Measurements from ENCODE around the gene HK2.

DNA sequence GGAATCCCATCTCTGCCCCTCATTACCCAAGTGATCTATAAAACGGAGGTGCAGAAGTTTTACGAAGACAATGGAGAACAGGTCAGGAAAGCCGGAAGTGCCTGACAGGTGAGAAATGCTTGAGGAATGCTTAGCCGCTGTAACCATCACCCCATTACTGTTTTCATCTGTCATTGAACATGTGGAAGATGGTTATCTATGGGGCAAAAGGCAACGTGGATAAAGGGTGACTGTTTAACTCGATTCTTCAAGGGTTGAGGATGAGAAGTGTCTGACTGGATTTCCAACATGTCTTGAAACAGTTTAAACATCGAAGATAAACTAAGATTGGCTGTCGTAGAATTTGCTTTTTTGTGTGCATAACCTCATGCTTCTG is 17.3 kb downstream of the HK2 start:
- TF ChIP-seq, protein P1, sequence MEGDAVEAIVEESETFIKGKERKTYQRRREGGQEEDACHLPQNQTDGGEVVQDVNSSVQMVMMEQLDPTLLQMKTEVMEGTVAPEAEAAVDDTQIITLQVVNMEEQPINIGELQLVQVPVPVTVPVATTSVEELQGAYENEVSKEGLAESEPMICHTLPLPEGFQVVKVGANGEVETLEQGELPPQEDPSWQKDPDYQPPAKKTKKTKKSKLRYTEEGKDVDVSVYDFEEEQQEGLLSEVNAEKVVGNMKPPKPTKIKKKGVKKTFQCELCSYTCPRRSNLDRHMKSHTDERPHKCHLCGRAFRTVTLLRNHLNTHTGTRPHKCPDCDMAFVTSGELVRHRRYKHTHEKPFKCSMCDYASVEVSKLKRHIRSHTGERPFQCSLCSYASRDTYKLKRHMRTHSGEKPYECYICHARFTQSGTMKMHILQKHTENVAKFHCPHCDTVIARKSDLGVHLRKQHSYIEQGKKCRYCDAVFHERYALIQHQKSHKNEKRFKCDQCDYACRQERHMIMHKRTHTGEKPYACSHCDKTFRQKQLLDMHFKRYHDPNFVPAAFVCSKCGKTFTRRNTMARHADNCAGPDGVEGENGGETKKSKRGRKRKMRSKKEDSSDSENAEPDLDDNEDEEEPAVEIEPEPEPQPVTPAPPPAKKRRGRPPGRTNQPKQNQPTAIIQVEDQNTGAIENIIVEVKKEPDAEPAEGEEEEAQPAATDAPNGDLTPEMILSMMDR (IDR thresholded peaks at IDR 0.05; ENCODE audit: low read depth, low read length) = no peak
- no peak for TF ChIP-seq POLR2A (IDR thresholded peaks at IDR 0.05; ENCODE audit: extremely low read depth, insufficient read length)
- TF ChIP-seq, protein P2, sequence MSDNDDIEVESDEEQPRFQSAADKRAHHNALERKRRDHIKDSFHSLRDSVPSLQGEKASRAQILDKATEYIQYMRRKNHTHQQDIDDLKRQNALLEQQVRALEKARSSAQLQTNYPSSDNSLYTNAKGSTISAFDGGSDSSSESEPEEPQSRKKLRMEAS (IDR thresholded peaks at IDR 0.05; ENCODE audit: low read depth, low read length) = no peak

Measured in NB4 (cell line).